SK-N-MC (cell line): ENCODE data around the gene EIF4B.

Experiments used
- EZH2 ChIP-seq: fragments of 200-600 bp; sonication (generic); IDR thresholded peaks from one replicate; pipeline ENCODE4 v1.6.1; 2017; ENCODE audit warnings: antibody characterized with exemption
- FOXP2 ChIP-seq: optimal IDR thresholded peaks from 2 replicates; pipeline ENCODE3; 2011; ENCODE audit warnings: mild to moderate bottlenecking, moderate library complexity; ENCODE audit not compliant: insufficient read depth; ENCODE audit errors: extremely low read length, control extremely low read depth
- POLR2AphosphoS5 ChIP-seq: IDR thresholded peaks from 2 replicates; pipeline ENCODE4 v1.6.1; 2012; ENCODE audit warnings: mild to moderate bottlenecking, low read depth, low read length, borderline replicate concordance

DNA sequence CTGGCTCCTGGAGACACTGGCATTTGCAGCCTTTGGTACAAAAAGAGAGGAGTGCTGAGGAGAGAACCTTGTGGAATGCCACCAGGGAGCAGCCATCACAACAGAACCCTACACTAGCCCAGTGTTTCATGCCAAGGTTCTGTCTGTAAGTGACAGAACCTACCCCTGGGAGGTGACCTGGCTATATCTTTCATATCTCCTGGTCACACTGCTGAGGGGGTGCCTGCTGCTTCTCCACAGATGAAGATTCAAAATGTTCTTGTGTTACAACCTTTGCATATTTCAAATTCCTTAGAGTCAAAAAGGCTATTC is 12.7 kb upstream of the EIF4B start:
- TF ChIP-seq EZH2 (no peak), POLR2AphosphoS5 (no peak), FOXP2 (no peak)
